Fibroblast of pulmonary artery (primary cell): ENCODE measurements around the gene SPARC.
A peak's percentile ranks its signal among the peaks of the same experiment; 100 is the strongest.

Experiments
- DNase-seq: peaks from one replicate; pipeline ENCODE4 v3.0.0-alpha.2; 2010; ENCODE audit warnings: low read depth
- H3K4me3 ChIP-seq: replicated peaks from 2 replicates; pipeline ENCODE4 v1.5.1; 2011; ENCODE audit warnings: low read depth, mild to moderate bottlenecking, control low read depth, low read length, moderate library complexity
- CTCF ChIP-seq: IDR thresholded peaks from 2 replicates; pipeline ENCODE4 v1.5.1; 2011; ENCODE audit warnings: mild to moderate bottlenecking, control low read depth, low read length, inconsistent platforms; ENCODE audit errors: missing control alignments

The SPARC gene

DNA sequence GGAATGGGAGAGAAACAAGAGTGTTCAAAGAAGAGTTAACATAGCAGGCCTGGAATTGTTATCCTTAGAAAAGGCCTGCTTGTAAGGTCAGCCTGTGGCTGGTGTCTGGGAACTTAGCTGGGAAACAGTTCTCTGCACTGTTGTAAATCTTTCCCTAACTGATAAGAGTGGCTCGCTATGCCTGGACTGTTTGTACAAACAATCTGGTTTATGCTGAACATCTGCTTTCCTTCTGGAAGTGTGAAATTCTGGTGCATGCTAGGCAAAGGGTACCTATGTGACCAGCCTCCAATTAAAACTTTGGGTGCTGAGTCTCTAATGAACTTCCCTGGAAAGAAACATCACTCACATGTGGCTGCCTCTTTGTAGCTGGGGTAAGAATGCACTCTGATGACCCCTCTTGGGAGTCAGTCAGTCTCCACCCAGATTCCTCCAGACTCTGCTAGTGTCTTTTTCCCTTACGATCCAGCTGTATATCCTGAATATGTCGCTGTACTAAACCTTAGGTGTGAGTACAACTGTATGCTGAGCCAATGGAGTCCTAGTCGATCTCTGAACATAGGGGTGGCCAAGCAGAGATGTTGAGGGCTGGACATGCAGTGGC lies 16.5 kb downstream of the SPARC start:
- no peak overlapping the region for H3K4me3 ChIP-seq
- no peak for TF ChIP-seq CTCF
- DNase-seq: peak; percentile 68

DNA sequence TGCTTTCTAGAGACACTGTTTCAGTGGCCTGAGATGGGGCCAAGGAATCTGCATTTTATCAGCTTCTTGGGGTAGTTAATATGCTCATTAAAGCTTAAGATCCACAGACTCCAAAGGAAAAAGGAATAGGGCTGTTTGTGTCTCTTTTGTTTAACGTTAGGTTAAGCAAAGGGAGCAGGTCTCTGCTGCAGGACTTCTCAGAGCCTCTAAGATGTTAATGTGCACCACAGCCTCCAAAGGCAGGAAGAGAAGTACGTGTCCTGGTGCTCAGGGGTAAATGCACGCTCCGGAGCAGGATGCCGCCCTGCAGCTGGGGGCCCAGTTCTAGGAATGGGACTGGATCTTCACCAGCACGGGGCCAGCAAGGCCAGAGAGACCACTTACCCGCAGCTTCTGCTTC lies 19.6 kb downstream of the SPARC start:
- TF ChIP-seq CTCF: no peak
- no peak for DNase-seq
- H3K4me3 ChIP-seq: no peak overlapping the region

GRCh38 chr5:151665613-151666012 lies 21.1 kb downstream of the SPARC start:
- TF ChIP-seq CTCF: no peak
- no peak overlapping the region for H3K4me3 ChIP-seq

GRCh38 chr5:151664694-151665585 lies 21.8 kb downstream of the SPARC start:
- H3K4me3 ChIP-seq: no peak overlapping the region
- no peak for TF ChIP-seq CTCF
- DNase-seq: peak; percentile 81

More at GRCh38 chr5:151665613-151666012, 21.1 kb downstream of the SPARC start:
- DNase-seq: no peak

DNA sequence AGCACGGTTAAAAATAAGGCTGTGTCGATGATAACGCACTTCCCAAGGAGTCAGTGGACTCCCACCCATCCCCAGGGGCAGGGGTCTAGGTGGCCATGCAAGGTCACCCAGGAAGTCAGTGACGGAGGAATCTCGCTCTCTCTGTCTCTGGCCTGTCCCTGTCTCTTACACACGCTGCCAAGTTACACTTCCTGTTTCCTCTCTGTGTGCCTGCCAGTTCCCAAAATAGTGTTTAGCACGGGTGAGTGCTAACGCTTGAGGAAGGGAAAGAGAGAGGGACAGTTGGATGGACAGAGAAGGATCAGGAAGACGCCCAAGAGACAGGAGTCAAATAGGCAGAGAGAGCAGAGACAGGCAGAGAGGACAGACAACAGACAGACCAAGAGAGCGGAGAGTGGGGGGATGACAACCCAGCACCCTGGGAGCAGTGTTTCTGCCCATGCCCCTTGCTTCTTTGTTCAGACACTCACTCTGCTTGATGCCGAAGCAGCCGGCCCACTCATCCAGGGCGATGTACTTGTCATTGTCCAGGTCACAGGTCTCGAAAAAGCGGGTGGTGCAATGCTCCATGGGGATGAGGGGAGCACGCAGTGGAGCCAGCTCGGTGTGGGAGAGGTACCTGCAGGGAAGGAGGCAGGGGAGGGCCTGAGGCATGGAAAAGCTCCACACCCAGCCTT lies 23.0 kb downstream of the SPARC start:
- H3K4me3 ChIP-seq: no peak overlapping the region
- TF ChIP-seq CTCF: no peak
- peak; percentile 67 for DNase-seq

- no peak overlapping the region for H3K4me3 ChIP-seq
- TF ChIP-seq CTCF: no peak
- DNase-seq: no peak
These were observed 23.9 kb downstream of the SPARC start for GRCh38 chr5:151662805-151663204.
